IMR-90 (cell line): Measurements from ENCODE around the gene BCAS1.

ENCODE experiments used
- CEBPB ChIP-seq: IDR thresholded peaks from 2 replicates; pipeline ENCODE4 v1.6.1; 2012; ENCODE audit warnings: low read depth, low read length, improper control_type of control experiment
- CTCF ChIP-seq: conservative IDR thresholded peaks from 2 replicates; pipeline ENCODE4 v1.5.1; 2012; ENCODE audit warnings: mild to moderate bottlenecking, low read depth, low read length, improper control_type of control experiment
- ELK1 ChIP-seq: fragments of 150-350 bp; IDR thresholded peaks from 2 replicates; pipeline ENCODE4 v1.6.1; 2016; ENCODE audit warnings: low read depth, mild to moderate bottlenecking, low read length, moderate library complexity, borderline replicate concordance
- FOS ChIP-seq: fragments of 150-350 bp; IDR thresholded peaks from 2 replicates; pipeline ENCODE4 v1.6.1; 2016; ENCODE audit warnings: low read depth, low read length
- MAZ ChIP-seq: IDR thresholded peaks from 2 replicates; pipeline ENCODE4 v1.6.1; 2012; ENCODE audit warnings: low read depth, mild to moderate bottlenecking, low read length, improper control_type of control experiment, moderate library complexity, borderline replicate concordance
- MXI1 ChIP-seq: IDR thresholded peaks from 2 replicates; pipeline ENCODE4 v1.6.1; 2012; ENCODE audit warnings: low read depth, mild to moderate bottlenecking, low read length, moderate library complexity, borderline replicate concordance
- NFE2L2 ChIP-seq: fragments of 150-350 bp; IDR thresholded peaks from 2 replicates; pipeline ENCODE4 v1.6.1; 2016; ENCODE audit warnings: low read depth, mild to moderate bottlenecking, low read length
- POLR2A ChIP-seq: IDR thresholded peaks from 2 replicates; pipeline ENCODE4 v1.6.1; 2012; ENCODE audit warnings: mild to moderate bottlenecking, low read depth, low read length
- RAD21 ChIP-seq: IDR thresholded peaks from 2 replicates; pipeline ENCODE4 v1.6.1; 2012; ENCODE audit warnings: low read length, improper control_type of control experiment
- RCOR1 ChIP-seq: IDR thresholded peaks from 2 replicates; pipeline ENCODE4 v1.6.1; 2012; ENCODE audit warnings: mild to moderate bottlenecking, low read length, improper control_type of control experiment; ENCODE audit not compliant: insufficient replicate concordance
- SMC3 ChIP-seq: fragments of 150-350 bp; IDR thresholded peaks from 2 replicates; pipeline ENCODE4 v1.6.1; 2016; ENCODE audit warnings: low read depth, mild to moderate bottlenecking, antibody characterized with exemption, low read length, moderate library complexity
- USF2 ChIP-seq: fragments of 150-350 bp; IDR thresholded peaks from 2 replicates; pipeline ENCODE4 v1.6.1; 2017; ENCODE audit warnings: mild to moderate bottlenecking, antibody characterized with exemption, low read length, low read depth

- TF ChIP-seq CTCF, result no peak
- TF ChIP-seq RAD21, result no peak
- no peak for TF ChIP-seq FOS
- no peak for TF ChIP-seq POLR2A
- TF ChIP-seq MAZ, result no peak
- TF ChIP-seq RCOR1, result no peak
- no peak for TF ChIP-seq USF2
- TF ChIP-seq CEBPB, result no peak
- TF ChIP-seq ELK1, result no peak
- TF ChIP-seq MXI1, result no peak
- TF ChIP-seq SMC3, result no peak
- no peak for TF ChIP-seq NFE2L2
These were observed 128.5 kb downstream of the BCAS1 start for GRCh38 chr20:53941680-53942471.
